ENCODE results near the gene TRIO. TPM values are rescaled to one million over a fixed set of nuclear protein-coding genes. Genes with fewer than 3 reads are reported as not detected.
A peak's percentile ranks its signal among the peaks of the same experiment; 100 is the strongest.

The TRIO gene
- total and polyA plus RNA-seq, 5 experiments from 2014 or later = 0.69 to 8.3 (median 4.0) TPM; not detected in 1

DNA sequence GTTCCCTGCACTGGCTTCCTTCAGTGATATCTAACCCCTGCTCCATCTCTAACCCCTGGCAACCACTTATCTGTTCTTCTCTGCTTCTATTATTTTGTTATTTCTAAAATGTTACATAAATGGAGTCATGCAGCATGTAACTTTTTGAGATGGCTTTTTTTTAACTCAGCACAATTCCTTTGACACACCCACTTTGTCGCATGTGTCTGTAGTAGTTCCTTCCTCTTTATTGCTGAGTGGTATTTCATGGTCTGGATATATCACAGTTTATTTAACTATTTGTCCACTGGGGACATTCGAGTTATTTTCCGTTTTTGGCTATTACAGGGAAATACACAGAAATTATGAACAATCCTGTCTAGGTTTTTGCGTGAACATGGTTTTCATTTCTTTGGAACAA is 200.2 kb downstream of the TRIO start:
- no peaks in the 10 kb centered on the region for H3K9me3 Mint-ChIP-seq
- ATAC-seq = no peak
- peaks cover 0 to 3% (median 0%) of the 10 kb centered on the region in 5 donors for H3K27me3 Mint-ChIP-seq
- POLR2A ChIA-PET = no interaction called here
- peaks cover 0 to 26% (median 0%) of the 10 kb centered on the region in 4 donors for H3K4me1 Mint-ChIP-seq
- no peak for DNase-seq
- H3K27ac Mint-ChIP-seq = no peak overlapping the region
- H3K4me3 Mint-ChIP-seq = no peak overlapping the region
- no peaks in the 10 kb centered on the region for H3K36me3 Mint-ChIP-seq

DNA sequence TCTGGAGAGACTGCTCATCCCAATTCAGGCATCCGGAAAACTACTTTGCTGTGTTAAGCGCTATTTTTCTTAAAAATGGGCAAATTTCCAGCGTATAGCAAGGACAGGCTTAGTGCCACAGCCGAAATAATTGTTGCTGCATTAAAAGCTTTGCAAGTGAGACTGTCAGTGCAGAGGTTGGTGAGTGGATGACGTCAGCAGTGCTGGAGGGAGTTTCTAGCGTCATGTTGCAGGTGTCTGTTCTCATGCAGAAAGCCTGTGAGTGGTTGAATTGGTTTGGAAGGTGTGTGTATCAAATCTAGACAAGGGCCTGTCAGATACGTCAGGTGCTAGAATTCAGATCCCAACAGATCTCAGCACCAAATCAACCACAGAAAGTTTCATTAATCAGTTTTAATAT is 204.4 kb downstream of the TRIO start:
- POLR2A ChIA-PET = no interaction called here
- H3K9me3 Mint-ChIP-seq = peaks cover 0 to 6% (median 0%) of the 10 kb centered on the region in 9 donors
- no peaks in the 10 kb centered on the region for H3K36me3 Mint-ChIP-seq
- no peak overlapping the region for H3K27ac Mint-ChIP-seq
- no peak overlapping the region for H3K4me3 Mint-ChIP-seq
- DNase-seq (no peak), ATAC-seq (no peak)
- H3K27me3 Mint-ChIP-seq = peaks cover 0 to 3% (median 0%) of the 10 kb centered on the region in 5 donors
- H3K4me1 Mint-ChIP-seq = peaks cover 0 to 28% (median under 1%) of the 10 kb centered on the region in 4 donors

DNA sequence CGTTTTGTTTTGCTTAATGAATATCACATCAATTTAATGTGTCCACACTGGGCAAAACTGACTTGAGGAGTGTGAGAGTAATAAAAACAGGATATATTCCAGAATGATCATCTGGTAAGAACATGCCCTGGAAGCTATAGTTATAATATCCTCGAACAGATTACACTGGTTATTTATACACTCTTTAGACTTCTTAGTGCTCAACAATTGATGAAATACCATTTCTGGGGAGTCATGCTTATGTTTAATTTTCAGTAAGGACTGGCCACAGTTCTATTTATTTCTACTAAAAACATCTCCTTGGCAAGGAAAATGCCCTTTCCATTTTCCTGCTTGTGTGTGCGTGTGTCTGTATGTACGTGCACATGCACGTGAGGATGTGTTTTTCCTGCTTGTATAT is 205.0 kb downstream of the TRIO start:
- H3K27me3 Mint-ChIP-seq = peaks cover 0 to 3% (median 0%) of the 10 kb centered on the region in 5 donors
- H3K27ac Mint-ChIP-seq = no peak overlapping the region
- no peak for DNase-seq
- ATAC-seq = no peak
- no peak overlapping the region for H3K4me3 Mint-ChIP-seq
- POLR2A ChIA-PET = no interaction called here
- peaks cover 0 to 22% (median under 1%) of the 10 kb centered on the region in 4 donors for H3K4me1 Mint-ChIP-seq
- no peaks in the 10 kb centered on the region for H3K36me3 Mint-ChIP-seq
- peaks cover 0 to 6% (median 0%) of the 10 kb centered on the region in 9 donors for H3K9me3 Mint-ChIP-seq

DNA sequence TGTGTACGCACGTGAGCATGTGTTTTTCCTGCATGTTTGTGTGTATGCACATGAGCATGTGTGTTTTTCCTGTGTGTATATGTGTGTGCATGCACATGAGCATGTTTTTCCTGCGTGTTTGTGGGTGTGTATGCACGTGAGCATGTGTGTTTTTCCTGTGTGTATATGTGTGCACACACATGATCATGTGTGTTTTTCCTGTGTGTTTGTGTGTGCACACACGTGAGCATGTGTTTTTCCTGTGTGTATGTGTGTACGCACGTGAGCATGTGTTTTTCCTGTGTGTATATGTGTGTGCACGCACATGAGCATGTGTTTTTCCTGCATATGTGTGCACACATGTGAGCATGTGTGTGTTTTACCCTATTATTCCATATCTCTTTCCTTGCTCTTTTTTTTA is 205.9 kb downstream of the TRIO start:
- DNase-seq (no peak), ATAC-seq (no peak)
- Mint-ChIP-seq H3K9me3 (peaks cover 0 to 6% (median 0%) of the 10 kb centered on the region in 9 donors), H3K36me3 (no peaks in the 10 kb centered on the region), H3K4me1 (peaks cover 0 to 17% (median under 1%) of the 10 kb centered on the region in 4 donors), H3K27me3 (peaks cover 0 to 5% (median 0%) of the 10 kb centered on the region in 5 donors), H3K4me3 (no peak overlapping the region), H3K27ac (no peak overlapping the region)
- POLR2A ChIA-PET = no interaction called here

DNA sequence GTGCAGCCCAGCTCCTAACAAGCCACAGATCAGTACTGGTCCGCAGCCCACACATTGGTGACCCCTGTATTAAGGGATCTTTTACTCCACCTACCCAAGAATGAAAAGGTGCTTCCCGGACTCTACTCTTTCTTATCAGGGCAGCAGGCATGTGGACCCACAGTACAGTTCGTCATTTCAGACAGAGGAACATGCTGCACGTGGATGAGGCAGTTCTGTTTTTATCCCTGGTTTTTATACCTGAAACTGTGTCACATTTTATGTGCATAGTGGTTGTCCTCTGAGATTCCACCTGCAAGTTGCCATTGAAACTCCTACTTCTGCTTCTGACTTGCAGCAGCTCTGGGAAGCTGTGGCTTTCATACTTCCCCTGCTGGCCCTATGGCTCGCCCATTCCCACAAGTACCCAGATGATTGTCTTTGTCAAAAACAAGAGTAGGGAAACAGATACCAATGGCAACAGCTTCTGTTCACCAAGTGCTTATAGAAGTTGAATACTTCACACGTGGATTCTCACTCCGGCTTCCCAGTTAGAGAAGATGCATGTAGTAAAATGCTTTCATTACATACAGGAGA is 208.0 kb downstream of the TRIO start:
- Mint-ChIP-seq H3K27ac (no peak overlapping the region), H3K4me1 (peaks cover 0 to 17% (median under 1%) of the 10 kb centered on the region in 4 donors), H3K36me3 (no peaks in the 10 kb centered on the region), H3K9me3 (peaks cover 0 to 6% (median 0%) of the 10 kb centered on the region in 9 donors), H3K4me3 (peak overlapping the region in 1 of 10 donors; percentile 11), H3K27me3 (peaks cover 0 to 5% (median 0%) of the 10 kb centered on the region in 5 donors)
- DNase-seq = no peak
- POLR2A ChIA-PET = no interaction called here
- no peak for ATAC-seq

DNA sequence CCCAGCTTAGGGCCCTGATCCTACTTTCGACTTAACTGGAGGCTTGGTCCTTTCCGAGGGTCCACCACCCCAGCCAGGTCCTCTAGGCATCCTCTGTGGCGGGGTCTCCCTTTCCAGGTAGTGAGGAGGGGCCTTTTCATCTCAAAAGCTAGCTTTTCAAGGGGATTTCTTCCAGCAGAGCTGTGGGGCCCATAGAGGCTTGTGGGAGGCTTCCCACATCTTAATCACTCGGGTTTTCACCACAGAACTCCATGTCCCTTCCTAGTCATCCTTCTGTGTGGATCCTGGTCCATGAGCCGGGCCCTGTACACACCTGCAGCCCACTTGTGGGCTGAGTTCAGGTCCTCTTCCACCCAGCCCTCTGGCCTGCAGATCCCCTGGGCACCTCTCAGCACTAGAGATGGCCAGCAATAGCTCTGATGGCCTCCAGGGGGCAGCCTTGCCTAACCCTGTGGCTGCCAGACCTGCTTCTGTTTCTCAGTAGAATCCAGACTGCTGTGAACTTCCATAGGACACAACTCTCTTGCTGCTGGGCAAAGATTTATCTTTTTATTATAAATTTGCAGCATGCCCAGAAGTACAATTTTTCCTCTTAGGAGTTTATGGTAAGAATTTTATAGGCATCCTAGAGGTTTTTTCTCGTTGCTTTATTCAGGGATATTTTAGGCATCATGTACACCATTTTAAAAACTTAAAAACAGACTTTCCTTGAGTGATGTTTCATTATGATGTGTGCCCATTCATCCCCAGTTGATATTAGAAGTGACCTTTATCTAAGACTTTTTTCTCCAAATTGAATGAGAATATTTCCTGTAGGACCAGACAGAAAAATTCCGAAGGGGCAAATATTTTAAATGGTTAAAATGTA is 208.9 kb downstream of the TRIO start:
- ATAC-seq = peak; percentile 85 to 87
- no peaks in the 10 kb centered on the region for H3K36me3 Mint-ChIP-seq
- peak; percentile 32 to 72 (median 54) for DNase-seq
- H3K27ac Mint-ChIP-seq = no peak overlapping the region
- POLR2A ChIA-PET = interaction anchor here (1.0 kb wide), 1 partner anchor 297 kb away, joined by 3 read pairs; no protein-coding TSS in a partner anchor
- peaks cover 0 to 5% (median 0%) of the 10 kb centered on the region in 5 donors for H3K27me3 Mint-ChIP-seq
- H3K4me1 Mint-ChIP-seq = peaks cover 0 to 17% (median under 1%) of the 10 kb centered on the region in 4 donors
- H3K4me3 Mint-ChIP-seq = no peak overlapping the region
- H3K9me3 Mint-ChIP-seq = peaks cover 0 to 6% (median 0%) of the 10 kb centered on the region in 9 donors

DNA sequence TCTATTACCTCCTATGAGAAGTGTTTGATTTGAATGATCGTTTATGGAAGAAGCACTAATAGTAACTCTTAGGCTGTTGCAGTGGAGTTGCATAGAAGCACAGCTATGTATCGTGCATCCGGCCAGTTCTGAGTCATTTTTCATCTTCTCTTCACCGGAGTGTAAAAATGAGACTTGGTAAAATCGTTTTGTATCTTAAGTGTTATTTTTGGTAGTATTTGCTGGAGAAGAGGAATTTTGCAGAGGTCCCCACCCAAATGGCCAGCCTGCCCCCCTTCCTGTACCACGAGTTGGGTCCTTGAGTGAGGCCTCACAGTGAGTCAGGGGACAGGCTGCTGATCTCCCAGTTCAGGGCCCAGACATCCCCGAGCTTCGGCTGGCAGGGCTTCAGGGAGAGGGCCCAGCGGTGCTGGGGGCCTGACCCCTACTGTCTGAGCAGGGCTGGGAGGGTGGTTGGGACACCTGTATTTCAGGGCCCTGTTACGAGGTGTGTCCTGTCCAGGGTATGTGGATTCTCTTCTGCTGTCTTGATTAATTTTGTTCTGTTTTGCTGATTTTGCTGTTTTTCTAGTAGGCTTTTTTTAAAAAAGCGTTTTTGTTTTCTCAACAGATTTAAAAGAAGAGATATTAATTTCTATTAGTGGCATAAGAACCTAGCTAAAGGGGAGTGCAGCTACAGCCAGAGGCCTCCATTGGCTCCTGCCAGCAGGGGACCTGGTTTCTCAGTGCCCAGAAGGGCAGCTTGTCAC is 210.8 kb downstream of the TRIO start:
- Mint-ChIP-seq H3K36me3 (no peaks in the 10 kb centered on the region), H3K27ac (no peak overlapping the region), H3K27me3 (peaks cover 0 to 5% (median 0%) of the 10 kb centered on the region in 5 donors), H3K4me3 (no peak overlapping the region), H3K9me3 (peaks cover 0 to 3% (median 0%) of the 10 kb centered on the region in 9 donors), H3K4me1 (peaks cover 0 to 17% (median under 1%) of the 10 kb centered on the region in 4 donors)
- POLR2A ChIA-PET = interaction anchor here (0.5 kb wide), 1 partner anchor 304 kb away, joined by 3 read pairs; no protein-coding TSS in a partner anchor
- ATAC-seq (no peak), DNase-seq (no peak)

DNA sequence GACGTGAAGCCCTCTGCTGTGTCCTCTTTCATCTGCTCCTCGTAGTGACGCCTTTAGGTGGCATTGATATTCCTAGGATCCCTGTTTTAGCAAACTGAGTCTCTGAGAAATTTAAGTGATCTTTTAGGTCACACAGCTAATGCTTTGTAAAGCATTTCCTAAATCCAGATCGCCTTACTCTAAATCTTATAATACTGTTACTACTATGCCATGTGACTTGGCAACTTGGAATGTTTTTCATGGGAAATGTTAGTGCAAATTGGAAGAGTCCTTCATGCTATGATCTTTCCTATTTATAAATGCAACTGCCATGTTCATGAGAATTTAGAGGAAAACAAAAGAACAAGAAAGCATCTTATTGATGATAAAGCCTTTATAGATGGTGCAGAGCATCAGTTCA is 212.2 kb downstream of the TRIO start:
- POLR2A ChIA-PET = no interaction called here
- H3K4me1 Mint-ChIP-seq = peaks cover 0 to 13% (median under 1%) of the 10 kb centered on the region in 4 donors
- no peak for DNase-seq
- H3K4me3 Mint-ChIP-seq = no peak overlapping the region
- no peak overlapping the region for H3K27ac Mint-ChIP-seq
- no peak for ATAC-seq
- H3K27me3 Mint-ChIP-seq = peaks cover 0 to 5% (median 0%) of the 10 kb centered on the region in 5 donors
- no peaks in the 10 kb centered on the region for H3K36me3 Mint-ChIP-seq
- H3K9me3 Mint-ChIP-seq = no peaks in the 10 kb centered on the region

DNA sequence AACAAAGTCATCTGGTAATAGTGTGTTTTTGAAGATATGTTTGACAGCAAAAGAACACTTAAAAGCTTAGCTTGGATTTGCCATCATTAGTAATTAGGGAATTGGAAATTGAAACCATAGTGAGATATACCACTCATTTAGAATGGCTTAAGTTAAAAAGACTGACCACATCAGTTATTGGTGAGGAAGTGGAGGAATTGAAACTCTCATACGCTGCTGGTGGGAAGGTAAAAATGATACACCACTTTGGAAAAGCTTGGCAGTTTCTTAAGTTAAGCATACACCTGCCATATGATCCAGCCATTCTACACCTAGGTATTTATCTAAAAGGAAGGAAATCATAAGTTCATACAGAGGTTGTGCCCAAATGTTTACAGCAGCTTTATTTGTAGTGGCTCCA is 213.2 kb downstream of the TRIO start:
- POLR2A ChIA-PET = no interaction called here
- no peak for DNase-seq
- Mint-ChIP-seq H3K27me3 (peaks cover 0 to 1% (median 0%) of the 10 kb centered on the region in 5 donors), H3K27ac (no peak overlapping the region), H3K4me3 (no peak overlapping the region), H3K4me1 (peaks cover 0 to 4% (median under 1%) of the 10 kb centered on the region in 4 donors), H3K9me3 (no peaks in the 10 kb centered on the region), H3K36me3 (no peaks in the 10 kb centered on the region)
- no peak for ATAC-seq

DNA sequence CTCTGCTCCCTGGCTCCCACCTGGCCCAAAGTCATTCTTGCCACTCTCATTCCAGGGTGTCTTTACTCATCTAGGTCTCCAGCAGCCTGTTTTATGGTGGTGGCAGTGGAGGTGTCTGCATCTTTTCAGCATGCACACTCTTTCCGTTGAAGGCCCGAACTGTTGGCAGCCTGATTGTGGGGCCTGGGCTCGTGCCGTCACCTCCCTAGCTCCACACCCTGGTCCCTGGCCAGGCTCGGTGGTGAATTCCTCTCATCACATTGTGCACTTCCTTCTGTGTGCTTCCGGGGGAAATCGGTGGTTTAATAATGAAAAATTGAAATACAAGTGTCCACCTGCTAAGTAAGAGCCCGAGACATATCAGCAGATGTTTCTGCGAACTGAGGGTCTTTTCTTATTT is 214.3 kb downstream of the TRIO start:
- no peaks in the 10 kb centered on the region for H3K36me3 Mint-ChIP-seq
- no peak overlapping the region for H3K4me3 Mint-ChIP-seq
- peaks cover 0 to 1% (median 0%) of the 10 kb centered on the region in 5 donors for H3K27me3 Mint-ChIP-seq
- H3K9me3 Mint-ChIP-seq = no peaks in the 10 kb centered on the region
- POLR2A ChIA-PET = no interaction called here
- H3K27ac Mint-ChIP-seq = no peak overlapping the region
- no peak for ATAC-seq
- no peak for DNase-seq
- no peaks in the 10 kb centered on the region for H3K4me1 Mint-ChIP-seq

DNA sequence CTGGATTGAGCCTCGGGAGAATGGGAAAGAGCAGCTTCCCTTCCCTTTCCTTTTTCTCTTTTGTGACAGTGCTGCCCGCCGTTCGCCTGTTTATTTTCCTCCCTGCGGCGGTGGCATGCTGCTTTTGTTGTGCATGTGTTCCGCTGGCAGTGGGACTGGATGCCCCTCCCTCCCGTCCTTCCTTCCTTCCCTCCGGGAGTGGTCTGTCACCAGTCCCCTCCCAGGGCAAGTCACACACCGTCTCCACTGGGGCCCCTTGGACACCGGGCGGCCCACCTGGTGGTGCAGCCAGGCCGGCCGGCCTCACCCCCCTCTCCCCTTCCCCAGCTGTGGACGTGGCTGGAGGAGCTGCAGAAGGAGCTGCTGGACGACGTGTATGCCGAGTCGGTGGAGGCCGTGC is 214.7 kb downstream of the TRIO start:
- no peak for ATAC-seq
- no peak for DNase-seq
- no peak overlapping the region for H3K4me3 Mint-ChIP-seq
- H3K27ac Mint-ChIP-seq = no peak overlapping the region
- POLR2A ChIA-PET = no interaction called here
- no peaks in the 10 kb centered on the region for H3K9me3 Mint-ChIP-seq
- H3K36me3 Mint-ChIP-seq = no peaks in the 10 kb centered on the region
- no peaks in the 10 kb centered on the region for H3K4me1 Mint-ChIP-seq
- peaks cover 0 to 1% (median 0%) of the 10 kb centered on the region in 5 donors for H3K27me3 Mint-ChIP-seq

DNA sequence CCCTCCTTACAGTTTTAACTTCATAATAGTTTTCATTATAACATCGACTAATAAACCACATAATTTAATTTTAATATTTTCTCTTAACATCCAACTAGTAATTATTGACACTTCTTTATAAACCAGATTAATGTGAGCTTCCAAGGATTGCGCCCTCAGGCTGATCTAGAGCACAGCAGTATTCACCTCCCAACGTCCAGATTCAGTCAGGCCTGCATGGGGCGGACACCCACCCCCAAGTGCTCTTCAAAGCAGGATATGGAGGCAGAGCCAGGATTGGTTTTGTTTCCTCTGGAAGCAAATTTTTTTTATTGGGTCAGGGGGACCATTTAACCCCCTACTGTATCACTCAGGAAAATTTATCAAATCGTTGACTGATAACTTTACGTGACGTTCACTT is 215.4 kb downstream of the TRIO start:
- H3K4me3 Mint-ChIP-seq = no peak overlapping the region
- ATAC-seq (no peak), DNase-seq (no peak)
- H3K4me1 Mint-ChIP-seq = no peaks in the 10 kb centered on the region
- POLR2A ChIA-PET = no interaction called here
- H3K36me3 Mint-ChIP-seq = no peaks in the 10 kb centered on the region
- no peak overlapping the region for H3K27ac Mint-ChIP-seq
- H3K27me3 Mint-ChIP-seq = peaks cover 0 to under 1% (median 0%) of the 10 kb centered on the region in 5 donors
- H3K9me3 Mint-ChIP-seq = no peaks in the 10 kb centered on the region
